Chondrocyte (in vitro differentiated cells): ENCODE data around the gene LRRC59. TPM values are rescaled to one million over a fixed set of nuclear protein-coding genes. Genes with fewer than 3 reads are reported as not detected.
A peak's percentile ranks its signal among the peaks of the same experiment; 100 is the strongest.

Source experiments
- DNase-seq: peaks from one replicate; pipeline ENCODE4 v3.0.0; 2021; ENCODE audit warnings: mixed read lengths, low spot score
- H3K27ac Mint-ChIP-seq: one replicate; pipeline ENCODE4 v1.8.0; 2021; ENCODE audit warnings: mild to moderate bottlenecking, moderate library complexity, mixed read lengths; ENCODE audit not compliant: unreplicated experiment
- H3K27me3 Mint-ChIP-seq: 2 replicates; pipeline ENCODE4 v1.8.0; 2021; ENCODE audit warnings: low read depth, mixed read lengths
- H3K36me3 Mint-ChIP-seq: 2 replicates; pipeline ENCODE4 v1.8.0; 2021; ENCODE audit warnings: low read depth, mixed read lengths
- H3K4me1 Mint-ChIP-seq: 2 replicates; pipeline ENCODE4 v1.8.0; 2021; ENCODE audit warnings: low read depth, mild to moderate bottlenecking, mixed read lengths
- H3K4me3 Mint-ChIP-seq: one replicate; pipeline ENCODE4 v1.8.0; 2021; ENCODE audit warnings: mild to moderate bottlenecking, moderate library complexity, mixed read lengths; ENCODE audit not compliant: unreplicated experiment
- H3K9me3 Mint-ChIP-seq: 2 replicates; pipeline ENCODE4 v1.8.0; 2021; ENCODE audit warnings: low read depth, mixed read lengths
- total RNA-seq: library from RNA; stranded (reverse); gene quantifications from 3 replicates; pipeline ENCODE4 v1.2.1, GENCODE V29; 2021
- TF ChIP-seq, protein P1 (sequence below): fragments of 200-600 bp; sonication (generic); IDR thresholded peaks from 2 replicates; pipeline ENCODE4 v1.5.0; 2021; ENCODE audit warnings: antibody characterized with exemption, mild to moderate bottlenecking, moderate library complexity

LRRC59 gene
- total RNA-seq, 1 donor from 2014 or later, result 144 TPM

DNA sequence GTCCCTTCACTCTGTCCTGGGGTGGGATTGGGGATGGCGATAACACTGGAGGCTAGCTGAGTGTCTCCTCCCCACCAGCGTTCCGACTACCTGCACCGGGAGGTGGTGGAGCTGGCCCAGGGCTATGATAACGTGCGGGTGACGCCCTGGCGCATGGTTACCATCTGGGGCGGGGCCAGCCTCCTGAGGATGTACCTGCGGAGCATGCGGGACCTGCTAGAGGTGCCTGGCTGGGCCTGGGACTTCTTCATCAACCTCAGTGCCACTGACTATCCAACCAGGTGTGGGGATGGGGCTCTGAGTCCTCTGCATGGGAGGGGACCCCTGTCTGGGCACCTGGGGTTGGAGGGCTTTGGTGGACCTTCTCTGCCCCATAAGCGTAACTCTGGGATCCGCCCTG, 42.5 kb downstream of the LRRC59 start:
- TF ChIP-seq, protein P1, sequence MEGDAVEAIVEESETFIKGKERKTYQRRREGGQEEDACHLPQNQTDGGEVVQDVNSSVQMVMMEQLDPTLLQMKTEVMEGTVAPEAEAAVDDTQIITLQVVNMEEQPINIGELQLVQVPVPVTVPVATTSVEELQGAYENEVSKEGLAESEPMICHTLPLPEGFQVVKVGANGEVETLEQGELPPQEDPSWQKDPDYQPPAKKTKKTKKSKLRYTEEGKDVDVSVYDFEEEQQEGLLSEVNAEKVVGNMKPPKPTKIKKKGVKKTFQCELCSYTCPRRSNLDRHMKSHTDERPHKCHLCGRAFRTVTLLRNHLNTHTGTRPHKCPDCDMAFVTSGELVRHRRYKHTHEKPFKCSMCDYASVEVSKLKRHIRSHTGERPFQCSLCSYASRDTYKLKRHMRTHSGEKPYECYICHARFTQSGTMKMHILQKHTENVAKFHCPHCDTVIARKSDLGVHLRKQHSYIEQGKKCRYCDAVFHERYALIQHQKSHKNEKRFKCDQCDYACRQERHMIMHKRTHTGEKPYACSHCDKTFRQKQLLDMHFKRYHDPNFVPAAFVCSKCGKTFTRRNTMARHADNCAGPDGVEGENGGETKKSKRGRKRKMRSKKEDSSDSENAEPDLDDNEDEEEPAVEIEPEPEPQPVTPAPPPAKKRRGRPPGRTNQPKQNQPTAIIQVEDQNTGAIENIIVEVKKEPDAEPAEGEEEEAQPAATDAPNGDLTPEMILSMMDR, result no peak
- Mint-ChIP-seq H3K4me3 (no peak overlapping the region), H3K4me1 (peaks cover 5% of the 10 kb centered on the region), H3K27me3 (no peaks in the 10 kb centered on the region), H3K9me3 (no peaks in the 10 kb centered on the region), H3K36me3 (peaks cover 11% of the 10 kb centered on the region), H3K27ac (no peak overlapping the region)
- DNase-seq, result no peak

DNA sequence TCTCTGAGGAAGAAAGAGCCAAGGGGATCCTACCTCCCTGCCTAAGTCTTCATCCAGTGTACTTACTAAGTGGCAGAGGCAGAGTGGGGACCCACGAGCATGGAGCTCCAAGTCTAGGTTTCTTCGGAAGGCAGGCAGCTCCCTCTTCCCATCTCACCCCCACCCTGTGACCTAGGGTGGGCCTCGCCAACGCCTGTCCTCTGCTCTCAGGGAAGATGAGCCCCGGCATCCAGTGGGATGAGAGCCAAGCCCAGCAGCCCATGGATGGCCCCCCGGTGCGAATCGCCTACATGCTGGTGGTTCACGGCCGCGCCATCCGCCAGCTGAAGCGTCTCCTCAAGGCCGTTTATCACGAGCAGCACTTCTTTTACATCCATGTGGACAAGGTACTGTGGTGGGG, 43.1 kb downstream of the LRRC59 start:
- Mint-ChIP-seq H3K4me1 (peaks cover 6% of the 10 kb centered on the region), H3K27ac (no peak overlapping the region), H3K9me3 (no peaks in the 10 kb centered on the region), H3K27me3 (no peaks in the 10 kb centered on the region), H3K36me3 (peaks cover 11% of the 10 kb centered on the region), H3K4me3 (no peak overlapping the region)
- no peak for DNase-seq
- TF ChIP-seq, protein P1, result no peak

DNA sequence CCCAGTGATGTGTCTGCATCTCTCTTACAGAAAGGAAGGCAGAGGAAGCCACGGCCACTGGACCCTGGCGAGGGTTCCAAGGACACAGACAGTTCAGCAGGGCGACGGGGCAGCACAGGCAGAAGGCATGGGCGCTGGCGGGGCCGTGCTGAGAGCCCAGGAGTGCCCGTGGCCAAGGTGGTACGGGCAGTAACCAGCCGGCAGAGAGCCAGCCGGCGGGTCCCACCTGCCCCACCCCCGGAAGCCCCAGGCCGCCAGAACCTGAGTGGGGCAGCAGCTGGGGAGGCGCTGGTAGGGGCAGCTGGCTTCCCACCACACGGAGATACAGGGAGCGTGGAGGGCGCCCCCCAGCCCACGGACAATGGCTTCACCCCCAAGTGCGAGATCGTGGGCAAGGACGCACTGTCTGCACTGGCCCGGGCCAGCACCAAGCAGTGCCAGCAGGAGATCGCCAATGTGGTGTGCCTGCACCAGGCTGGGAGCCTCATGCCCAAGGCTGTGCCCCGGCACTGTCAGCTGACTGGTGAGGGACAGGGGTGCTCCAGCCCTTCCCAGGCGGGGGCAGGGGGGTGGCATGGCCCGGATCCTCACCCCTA, 43.6 kb downstream of the LRRC59 start:
- no peak for DNase-seq
- Mint-ChIP-seq H3K27me3 (no peaks in the 10 kb centered on the region), H3K4me3 (no peak overlapping the region), H3K4me1 (peaks cover 11% of the 10 kb centered on the region), H3K9me3 (no peaks in the 10 kb centered on the region), H3K36me3 (peaks cover 11% of the 10 kb centered on the region), H3K27ac (no peak overlapping the region)
- TF ChIP-seq, protein P1, result no peak

DNA sequence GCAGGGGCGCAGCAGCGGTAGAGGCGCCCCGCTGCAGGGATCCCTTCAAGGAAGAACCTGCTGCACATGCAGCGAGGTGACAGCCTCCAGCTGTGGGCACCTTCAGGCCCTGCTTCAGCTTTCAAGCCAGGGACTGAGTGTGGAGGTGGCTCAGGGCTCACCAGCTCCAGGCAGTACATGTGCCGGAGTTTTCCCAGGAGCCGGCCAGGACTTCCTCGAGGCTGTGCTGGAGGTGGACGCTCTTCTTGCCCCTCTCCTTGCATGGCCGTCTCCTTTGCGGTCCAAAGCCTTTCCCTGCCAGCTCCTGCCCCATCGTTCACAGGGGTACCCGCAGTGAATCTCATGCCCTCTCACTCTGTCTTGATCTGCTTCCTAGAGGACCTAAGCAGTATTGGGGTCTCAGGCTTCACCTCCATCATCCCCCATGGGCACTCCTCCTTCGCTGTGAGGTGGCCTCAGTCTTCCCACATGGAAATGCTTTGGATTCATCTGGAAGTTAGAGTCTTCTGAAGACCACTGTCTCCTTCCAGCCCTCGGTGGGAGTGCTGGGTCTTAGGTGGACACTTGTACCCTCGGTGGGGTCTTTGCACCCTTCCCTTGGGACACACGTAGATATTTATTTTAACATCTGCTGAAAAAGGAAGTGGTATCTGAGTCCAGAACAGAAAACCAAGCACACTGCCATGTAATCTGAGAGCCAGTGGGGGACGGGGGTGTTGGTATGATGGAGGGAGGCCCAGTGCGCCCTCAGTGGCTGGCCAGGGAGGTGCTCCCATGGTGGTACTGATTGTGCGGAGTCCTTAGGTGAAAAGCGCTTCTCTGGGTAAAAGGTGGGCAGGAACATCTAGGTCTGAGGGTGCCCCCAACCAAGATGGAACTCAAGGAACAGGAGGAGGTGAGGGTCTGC, 44.4 kb downstream of the LRRC59 start:
- Mint-ChIP-seq H3K27me3 (no peaks in the 10 kb centered on the region), H3K4me1 (peaks cover 19% of the 10 kb centered on the region), H3K4me3 (no peak overlapping the region), H3K9me3 (no peaks in the 10 kb centered on the region), H3K36me3 (peaks cover 11% of the 10 kb centered on the region), H3K27ac (no peak overlapping the region)
- TF ChIP-seq, protein P1, result no peak
- no peak for DNase-seq

DNA sequence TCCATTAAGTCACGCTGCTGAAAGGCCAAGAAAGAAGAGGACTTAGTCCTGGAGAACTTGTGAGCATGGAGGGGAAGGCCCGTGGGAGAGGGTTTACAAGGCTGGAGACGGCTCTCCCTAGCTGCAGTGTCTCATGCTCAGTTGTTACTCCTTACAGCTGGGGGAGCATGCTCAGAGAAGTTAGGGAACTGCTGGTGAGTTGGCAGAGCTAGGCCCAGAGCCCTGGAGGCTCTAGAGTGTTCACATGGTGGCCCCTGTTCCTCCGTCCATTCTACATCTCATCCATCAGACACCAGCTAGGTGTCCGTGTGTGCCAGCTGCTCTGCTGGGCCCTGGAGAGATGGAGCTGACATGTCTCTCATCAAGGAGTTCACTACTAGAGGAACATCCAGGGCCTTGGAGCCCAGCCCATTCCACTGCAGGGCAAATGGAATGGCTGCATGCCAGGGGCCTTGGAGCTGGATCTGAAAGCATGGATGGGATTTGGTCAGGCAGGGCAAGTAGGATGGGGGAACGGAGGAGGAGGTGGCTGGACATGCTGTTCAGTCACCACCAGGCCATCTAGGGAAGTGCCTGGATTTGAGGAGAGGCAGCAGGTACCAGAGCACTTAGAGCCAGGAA, 45.1 kb downstream of the LRRC59 start:
- Mint-ChIP-seq H3K9me3 (no peaks in the 10 kb centered on the region), H3K27me3 (no peaks in the 10 kb centered on the region), H3K4me1 (peaks cover 27% of the 10 kb centered on the region), H3K4me3 (no peak overlapping the region), H3K27ac (peak overlapping the region; percentile 36), H3K36me3 (peaks cover 11% of the 10 kb centered on the region)
- TF ChIP-seq, protein P1, result no peak
- no peak for DNase-seq
